ENCODE measurements around the gene SPTBN4. TPM values are rescaled to one million over a fixed set of nuclear protein-coding genes. Genes with fewer than 3 reads are reported as not detected.

The SPTBN4 gene
- total RNA-seq, 4 donors from 2014 or later, result 4.7 to 9.4 (median 5.9) TPM

DNA sequence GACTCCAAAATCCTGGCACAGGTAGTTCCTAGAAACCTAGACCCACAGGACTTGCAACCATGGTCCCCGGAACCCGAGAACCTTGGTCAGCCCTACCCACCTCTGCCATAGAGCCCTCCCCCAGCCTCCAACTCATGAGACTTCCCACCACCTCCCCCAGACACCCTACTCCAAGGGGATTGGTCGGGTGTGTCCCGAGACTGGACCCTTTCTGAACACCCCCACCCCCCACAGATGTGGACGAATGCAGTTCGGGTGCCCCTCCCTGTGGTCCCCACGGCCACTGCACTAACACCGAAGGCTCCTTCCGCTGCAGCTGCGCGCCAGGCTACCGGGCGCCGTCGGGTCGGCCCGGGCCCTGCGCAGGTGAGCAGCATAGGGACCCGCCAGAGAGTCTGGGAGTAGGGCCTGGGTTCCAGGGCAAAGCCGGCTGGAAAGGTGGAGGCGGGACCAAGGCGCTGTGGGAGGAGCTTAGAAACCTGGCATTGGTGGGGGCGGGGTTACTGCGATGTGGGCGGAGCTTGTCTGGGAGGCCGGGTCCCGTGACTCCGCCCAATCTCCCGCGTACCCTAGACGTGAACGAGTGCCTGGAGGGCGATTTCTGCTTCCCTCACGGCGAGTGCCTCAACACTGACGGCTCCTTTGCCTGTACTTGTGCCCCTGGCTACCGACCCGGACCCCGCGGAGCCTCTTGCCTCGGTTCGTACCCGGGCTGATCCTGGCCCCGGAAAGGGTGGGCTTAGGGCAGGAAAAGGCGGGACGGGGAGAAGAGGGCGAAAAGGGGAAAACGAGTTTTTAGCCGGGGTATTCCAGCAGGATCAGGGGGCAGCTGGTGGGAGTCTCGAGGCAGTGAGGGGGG is 146.3 kb downstream of the SPTBN4 start:
- H3K4me1 ChIP-seq, result peaks cover 0 to 77% (median 26%) of the 10 kb centered on the region in 3 donors
- ATAC-seq, result no peak
- 35 to 72% methylated on average over 8 to 10 of the region's 50 CpGs for WGBS, 2 donors (ENCODE audit: low coverage in 1 of 2)

DNA sequence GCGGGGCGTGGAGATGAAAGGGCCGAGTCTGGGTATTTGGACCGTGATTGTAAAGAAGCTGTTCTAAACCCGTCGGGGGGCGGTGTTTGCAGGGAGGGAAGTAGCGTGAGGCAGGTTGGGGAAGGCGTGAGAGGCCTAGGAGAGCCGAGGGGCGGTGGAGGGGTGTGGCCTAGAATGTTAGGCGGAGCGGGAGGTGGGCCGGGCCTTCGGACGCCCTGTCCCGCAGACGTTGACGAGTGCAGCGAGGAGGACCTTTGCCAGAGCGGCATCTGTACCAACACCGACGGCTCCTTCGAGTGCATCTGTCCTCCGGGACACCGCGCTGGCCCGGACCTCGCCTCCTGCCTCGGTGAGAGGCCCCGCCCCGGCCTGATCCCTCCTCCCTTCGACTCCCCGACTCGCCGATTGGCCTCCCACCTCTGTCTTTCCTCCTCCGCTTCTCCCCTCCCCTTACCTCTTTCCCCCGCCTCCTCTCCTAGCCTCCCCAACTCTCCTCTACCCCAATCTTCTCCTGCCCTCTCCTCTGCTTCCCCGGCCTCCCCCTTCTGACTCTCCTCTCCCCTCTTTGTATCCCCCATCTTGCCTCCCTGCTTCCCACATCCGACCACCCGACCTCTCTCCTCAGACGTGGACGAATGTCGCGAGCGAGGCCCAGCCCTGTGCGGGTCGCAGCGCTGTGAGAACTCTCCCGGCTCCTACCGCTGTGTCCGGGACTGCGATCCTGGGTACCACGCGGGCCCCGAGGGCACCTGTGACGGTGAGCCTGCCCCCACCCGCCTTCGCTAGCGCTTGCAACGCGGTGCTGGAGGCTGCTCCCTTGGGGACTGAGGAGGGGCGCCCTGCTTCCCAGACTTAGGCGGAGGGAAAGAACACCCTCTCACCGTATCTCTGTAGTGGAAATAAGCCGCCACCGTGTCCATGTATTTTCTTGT is 147.2 kb downstream of the SPTBN4 start:
- H3K4me1 ChIP-seq, result peaks cover 0 to 71% (median 26%) of the 10 kb centered on the region in 3 donors

More for the DNA sequence above, 146.3 kb downstream of the SPTBN4 start:
- Histone ChIP-seq H3K9me3 (no peaks in the 10 kb centered on the region), H3K36me3 (peaks cover 0 to 19% of the 10 kb centered on the region in 2 donors), H3K27ac (peak overlapping the region in 3 of 4 donors; percentile 83 to 96 (median 89)), H3K4me3 (peak overlapping the region in 1 of 2 donors; percentile 63), H3K27me3 (peaks cover 10% of the 10 kb centered on the region)
- no peak for TF ChIP-seq POLR2AphosphoS5 (IDR thresholded peaks at IDR 0.05)
- no peak for TF ChIP-seq EP300 (IDR thresholded peaks at IDR 0.05)
- no peak for TF ChIP-seq POLR2A (IDR thresholded peaks at IDR 0.05)
- TF ChIP-seq, protein P1, sequence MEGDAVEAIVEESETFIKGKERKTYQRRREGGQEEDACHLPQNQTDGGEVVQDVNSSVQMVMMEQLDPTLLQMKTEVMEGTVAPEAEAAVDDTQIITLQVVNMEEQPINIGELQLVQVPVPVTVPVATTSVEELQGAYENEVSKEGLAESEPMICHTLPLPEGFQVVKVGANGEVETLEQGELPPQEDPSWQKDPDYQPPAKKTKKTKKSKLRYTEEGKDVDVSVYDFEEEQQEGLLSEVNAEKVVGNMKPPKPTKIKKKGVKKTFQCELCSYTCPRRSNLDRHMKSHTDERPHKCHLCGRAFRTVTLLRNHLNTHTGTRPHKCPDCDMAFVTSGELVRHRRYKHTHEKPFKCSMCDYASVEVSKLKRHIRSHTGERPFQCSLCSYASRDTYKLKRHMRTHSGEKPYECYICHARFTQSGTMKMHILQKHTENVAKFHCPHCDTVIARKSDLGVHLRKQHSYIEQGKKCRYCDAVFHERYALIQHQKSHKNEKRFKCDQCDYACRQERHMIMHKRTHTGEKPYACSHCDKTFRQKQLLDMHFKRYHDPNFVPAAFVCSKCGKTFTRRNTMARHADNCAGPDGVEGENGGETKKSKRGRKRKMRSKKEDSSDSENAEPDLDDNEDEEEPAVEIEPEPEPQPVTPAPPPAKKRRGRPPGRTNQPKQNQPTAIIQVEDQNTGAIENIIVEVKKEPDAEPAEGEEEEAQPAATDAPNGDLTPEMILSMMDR (IDR thresholded peaks at IDR 0.05), result no peak

DNA sequence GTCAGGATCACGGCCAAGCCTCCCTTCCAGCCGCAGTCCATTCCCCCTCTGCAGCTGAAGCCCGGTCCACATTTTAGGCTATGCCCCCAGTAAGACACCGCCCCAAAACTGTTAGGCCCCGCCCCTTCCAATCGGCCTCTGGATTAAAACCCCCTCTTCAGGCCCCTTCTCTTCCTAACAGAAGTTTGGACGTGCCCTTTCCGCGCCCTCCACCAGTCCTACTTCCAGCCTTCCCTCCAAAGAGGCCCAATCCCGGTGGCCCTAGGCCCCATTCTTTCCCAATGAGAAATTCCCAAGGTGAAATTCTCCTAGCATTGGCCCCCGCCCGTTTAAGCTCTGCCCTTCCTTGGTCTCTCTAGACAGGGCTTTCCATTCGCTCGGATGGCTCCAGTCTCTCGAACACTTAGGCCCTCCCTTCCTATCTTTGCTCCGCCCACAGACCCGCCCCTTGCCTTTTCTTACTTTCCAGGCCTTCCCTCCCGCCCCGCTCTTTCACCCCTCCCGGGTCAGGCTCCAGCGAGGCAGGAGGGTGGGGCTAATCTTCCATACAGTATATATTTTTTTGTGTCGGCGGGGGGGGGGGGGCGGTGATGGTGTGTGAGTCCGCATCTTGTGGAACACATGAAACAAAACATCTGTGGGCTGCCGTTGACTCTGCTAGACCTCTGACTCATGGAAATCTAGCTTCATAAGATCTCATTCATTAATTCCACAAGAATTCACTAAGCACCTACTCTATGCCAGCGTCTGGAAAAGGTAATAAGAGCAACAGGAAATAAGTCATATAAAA is 148.0 kb downstream of the SPTBN4 start:
- no peak for TF ChIP-seq EP300 (IDR thresholded peaks at IDR 0.05)
- TF ChIP-seq POLR2AphosphoS5 (IDR thresholded peaks at IDR 0.05), result peak; percentile 51
- TF ChIP-seq, protein P1 (IDR thresholded peaks at IDR 0.05), result no peak

More for the DNA sequence above, 147.2 kb downstream of the SPTBN4 start:
- Histone ChIP-seq H3K27me3 (peaks cover 10% of the 10 kb centered on the region), H3K27ac (peak overlapping the region; percentile 49 to 96 (median 86)), H3K36me3 (peaks cover 0 to 27% of the 10 kb centered on the region in 2 donors), H3K4me3 (peak overlapping the region; percentile 46 to 63), H3K9me3 (no peaks in the 10 kb centered on the region)
- peak; percentile 65 for ATAC-seq
- no peak for TF ChIP-seq POLR2AphosphoS5 (IDR thresholded peaks at IDR 0.05)
- no peak for TF ChIP-seq EP300 (IDR thresholded peaks at IDR 0.05)
- no peak for TF ChIP-seq POLR2A (IDR thresholded peaks at IDR 0.05)
- TF ChIP-seq, protein P1 (IDR thresholded peaks at IDR 0.05), result no peak
- 2 to 3% methylated on average over 27 to 39 of the region's 67 CpGs for WGBS, 2 donors (ENCODE audit: low coverage in 1 of 2)

DNA sequence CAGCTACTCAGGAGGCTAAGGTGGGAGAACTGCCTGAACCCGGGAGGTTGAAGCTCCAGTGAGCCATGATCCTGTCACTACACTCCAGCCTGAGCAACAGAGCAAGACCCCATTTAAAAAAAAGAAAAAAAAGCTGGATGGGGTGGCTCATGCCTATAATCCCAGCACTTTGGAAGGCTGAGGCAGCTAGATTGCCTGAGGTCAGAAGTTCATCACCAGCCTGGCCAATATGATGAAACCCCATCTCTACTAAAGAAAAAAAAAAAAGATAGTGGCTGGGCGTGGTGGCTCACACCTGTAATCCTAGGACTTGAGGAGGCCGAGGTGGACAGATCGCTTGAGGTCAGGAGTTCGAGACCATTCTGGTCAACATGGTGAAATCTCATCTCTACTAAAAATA is 149.4 kb downstream of the SPTBN4 start:
- TF ChIP-seq EP300 (IDR thresholded peaks at IDR 0.05), result no peak
- TF ChIP-seq, protein P1 (IDR thresholded peaks at IDR 0.05), result no peak
- no peak for TF ChIP-seq POLR2A (IDR thresholded peaks at IDR 0.05)
- TF ChIP-seq POLR2AphosphoS5 (IDR thresholded peaks at IDR 0.05), result no peak
- H3K36me3 ChIP-seq, result peaks cover 0 to 50% of the 10 kb centered on the region in 2 donors
- H3K27me3 ChIP-seq, result no peaks in the 10 kb centered on the region
- H3K9me3 ChIP-seq, result no peaks in the 10 kb centered on the region
- peak overlapping the region in 1 of 4 donors; percentile 83 for H3K27ac ChIP-seq
- no peak overlapping the region for H3K4me3 ChIP-seq
- peaks cover 0 to 49% (median 14%) of the 10 kb centered on the region in 3 donors for H3K4me1 ChIP-seq
- no peak for ATAC-seq
- WGBS, 2 donors (ENCODE audit: low coverage in 1 of 2), result 58 to 87% methylated on average over 3 to 5 of the region's 5 CpGs

More for the DNA sequence above, 148.0 kb downstream of the SPTBN4 start:
- 5 to 7% methylated on average over 19 to 23 of the region's 27 CpGs for WGBS, 2 donors (ENCODE audit: low coverage in 1 of 2)
- Histone ChIP-seq H3K4me3 (peak overlapping the region; percentile 46 to 63), H3K27me3 (peaks cover 7% of the 10 kb centered on the region), H3K36me3 (peaks cover 0 to 36% of the 10 kb centered on the region in 2 donors), H3K4me1 (peaks cover 0 to 63% (median 20%) of the 10 kb centered on the region in 3 donors), H3K27ac (peak overlapping the region; percentile 49 to 96 (median 86)), H3K9me3 (no peaks in the 10 kb centered on the region)
- ATAC-seq, result peak; percentile 70

Data from gastroesophageal sphincter (tissue), 4 donors.